CD8-positive, alpha-beta memory T cell (primary cell): ENCODE results near the gene SHISAL1. TPM values are rescaled to one million over a fixed set of nuclear protein-coding genes. Genes with fewer than 3 reads are reported as not detected.

Experiments used
- CTCF ChIA-PET: fragments of 350-600 bp; sonication (Branson Sonifier 250); formaldehyde crosslinking; loops from one replicate; lab custom pipeline; 2021; ENCODE audit warnings: antibody characterized with exemption; lab: Charles Lee
- POLR2A ChIA-PET: fragments of 350-600 bp; sonication (Branson Sonifier 250); formaldehyde crosslinking; loops from one replicate; lab custom pipeline; 2021; ENCODE audit warnings: antibody characterized with exemption; lab: Charles Lee
- DNase-seq, 5 donors: peaks; one replicate each; pipeline versions ENCODE4 v3.0.0 to v3.0.0-alpha.2; 2020 to 2022; ENCODE audit warnings: mixed read lengths in 1 of 5
- H3K27ac ChIP-seq: one replicate; pipeline ENCODE4 v1.7.0; 2013; ENCODE audit warnings: low read depth, mild to moderate bottlenecking, low read length, moderate library complexity
- H3K27me3 ChIP-seq: 2 replicates; pipeline ENCODE4 v1.7.0; 2013; ENCODE audit warnings: low read length, mild to moderate bottlenecking; ENCODE audit not compliant: insufficient read depth, poor library complexity, severe bottlenecking
- H3K36me3 ChIP-seq: 2 replicates; pipeline ENCODE4 v1.7.0; 2013; ENCODE audit warnings: mild to moderate bottlenecking, low read length, moderate library complexity; ENCODE audit not compliant: insufficient read depth
- H3K4me1 ChIP-seq: 2 replicates; pipeline ENCODE4 v1.7.0; 2013; ENCODE audit warnings: mild to moderate bottlenecking, low read length, moderate library complexity; ENCODE audit not compliant: insufficient read depth
- H3K4me3 ChIP-seq: 2 replicates; pipeline ENCODE4 v1.7.0; 2013; ENCODE audit warnings: mild to moderate bottlenecking, low read length
- H3K9me3 ChIP-seq: 2 replicates; pipeline ENCODE4 v1.7.0; 2013; ENCODE audit warnings: mild to moderate bottlenecking, low read length
- H3K27ac Mint-ChIP-seq, 8 donors: one replicate each; pipeline ENCODE4 v1.8.0; 2020 to 2021; ENCODE audit warnings: mixed read lengths in 8 of 8, mild to moderate bottlenecking in 6 of 8, inconsistent platforms in 3 of 8, moderate library complexity in 3 of 8
- H3K27me3 Mint-ChIP-seq, 2 donors: one replicate each; pipeline ENCODE4 v1.8.0; 2020 to 2021; ENCODE audit warnings: mixed read lengths in 2 of 2, mild to moderate bottlenecking in 1 of 2, moderate library complexity in 1 of 2
- H3K36me3 Mint-ChIP-seq, 3 donors: one replicate each; pipeline ENCODE4 v1.8.0; 2020 to 2021; ENCODE audit warnings: mixed read lengths in 3 of 3, inconsistent platforms in 1 of 3, mild to moderate bottlenecking in 1 of 3
- H3K4me1 Mint-ChIP-seq, 3 donors: one replicate each; pipeline ENCODE4 v1.8.0; 2020 to 2021; ENCODE audit warnings: mixed read lengths in 3 of 3, inconsistent platforms in 1 of 3, mild to moderate bottlenecking in 1 of 3
- H3K4me3 Mint-ChIP-seq, 7 donors: one replicate each; pipeline ENCODE4 v1.8.0; 2020 to 2021; ENCODE audit warnings: mixed read lengths in 7 of 7, mild to moderate bottlenecking in 6 of 7, moderate library complexity in 4 of 7, inconsistent platforms in 2 of 7
- H3K9me3 Mint-ChIP-seq, 5 donors: one replicate each; pipeline ENCODE4 v1.8.0; 2020 to 2022; ENCODE audit warnings: mixed read lengths in 5 of 5, mild to moderate bottlenecking in 3 of 5, moderate library complexity in 2 of 5, inconsistent platforms in 1 of 5
- polyA plus RNA-seq: library from polyadenylated mRNA; unstranded; fragments of 300-500 nt; fragmentation: Illumina TruSeq; gene quantifications from one replicate; pipeline ENCODE4 v1.2.3, GENCODE V29; 2021
- total RNA-seq, 2 experiments: library from RNA; stranded (reverse); gene quantifications; one replicate each; pipeline ENCODE4 v1.2.3, GENCODE V29; 2021

SHISAL1 gene
- total and polyA plus RNA-seq, 3 experiments from 2014 or later = not detected

DNA sequence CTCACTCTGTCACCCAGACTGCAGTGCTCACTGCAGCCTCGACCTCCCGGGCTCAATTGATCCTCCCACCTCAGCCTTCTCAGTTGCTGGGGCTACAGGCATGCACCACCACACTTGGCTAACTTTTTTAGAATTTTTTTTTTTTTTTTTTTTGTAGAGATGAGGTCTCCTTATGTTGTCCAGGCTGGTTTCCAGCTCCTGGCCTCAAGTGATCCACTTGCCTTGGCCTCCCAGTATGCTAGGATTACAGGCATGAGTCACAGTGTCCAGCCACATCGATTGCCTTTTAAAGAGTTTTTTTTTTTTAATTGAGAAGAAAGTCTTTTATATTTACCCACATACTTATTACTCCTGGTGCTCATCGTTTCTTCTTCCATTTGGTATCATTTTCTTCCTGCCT is 102.0 kb downstream of the SHISAL1 start:
- POLR2A ChIA-PET = no interaction called here

DNA sequence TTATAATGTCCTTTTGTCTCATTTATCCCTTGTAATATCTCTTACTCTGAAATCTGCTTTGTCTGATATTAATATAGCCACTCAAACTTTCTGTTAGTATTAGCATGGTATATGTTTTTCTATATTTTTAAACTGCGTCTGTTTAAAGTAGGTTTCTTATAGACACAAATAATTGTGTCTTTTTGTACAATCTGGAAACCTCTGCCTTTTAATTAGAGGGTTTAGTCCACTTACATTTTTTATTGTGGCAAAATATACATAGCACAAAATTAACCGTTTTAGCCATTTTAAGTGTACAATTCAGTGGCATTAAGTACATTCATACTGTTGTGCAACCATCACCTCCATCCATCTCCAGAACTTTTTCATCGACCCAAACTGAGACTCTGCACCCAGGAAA is 103.4 kb downstream of the SHISAL1 start:
- Mint-ChIP-seq H3K9me3 (peaks cover 5 to 12% (median 9%) of the 10 kb centered on the region in 5 donors), H3K36me3 (peaks cover 13 to 37% (median 22%) of the 10 kb centered on the region in 3 donors), H3K27me3 (no peaks in the 10 kb centered on the region), H3K4me1 (peaks cover 14 to 19% (median 18%) of the 10 kb centered on the region in 3 donors), H3K4me3 (no peak overlapping the region), H3K27ac (peak overlapping the region in 3 of 8 donors; percentile 9 to 15 (median 12))
- Histone ChIP-seq H3K36me3 (peaks cover 4% of the 10 kb centered on the region), H3K4me3 (no peak overlapping the region), H3K27me3 (no peaks in the 10 kb centered on the region), H3K9me3 (peaks cover 4% of the 10 kb centered on the region), H3K27ac (no peak overlapping the region), H3K4me1 (no peaks in the 10 kb centered on the region)
- DNase-seq = no peak
- CTCF ChIA-PET = no interaction called here
- POLR2A ChIA-PET = no interaction called here

More for the DNA sequence above, 102.0 kb downstream of the SHISAL1 start:
- H3K36me3 Mint-ChIP-seq = peaks cover 13 to 28% (median 22%) of the 10 kb centered on the region in 3 donors
- Histone ChIP-seq H3K4me3 (no peak overlapping the region), H3K9me3 (peaks cover 4% of the 10 kb centered on the region), H3K27ac (no peak overlapping the region), H3K36me3 (no peaks in the 10 kb centered on the region), H3K4me1 (no peaks in the 10 kb centered on the region), H3K27me3 (no peaks in the 10 kb centered on the region)
- no peak overlapping the region for H3K4me3 Mint-ChIP-seq
- H3K27ac Mint-ChIP-seq = peak overlapping the region in 2 of 8 donors; percentile 4 to 35
- no peak for DNase-seq
- H3K4me1 Mint-ChIP-seq = peaks cover 13 to 18% (median 14%) of the 10 kb centered on the region in 3 donors
- H3K27me3 Mint-ChIP-seq = no peaks in the 10 kb centered on the region
- CTCF ChIA-PET = interaction anchor here (0.9 kb wide), 1 partner anchor 11 kb away, joined by 3 read pairs; no protein-coding TSS in a partner anchor
- peaks cover 5 to 12% (median 9%) of the 10 kb centered on the region in 5 donors for H3K9me3 Mint-ChIP-seq

DNA sequence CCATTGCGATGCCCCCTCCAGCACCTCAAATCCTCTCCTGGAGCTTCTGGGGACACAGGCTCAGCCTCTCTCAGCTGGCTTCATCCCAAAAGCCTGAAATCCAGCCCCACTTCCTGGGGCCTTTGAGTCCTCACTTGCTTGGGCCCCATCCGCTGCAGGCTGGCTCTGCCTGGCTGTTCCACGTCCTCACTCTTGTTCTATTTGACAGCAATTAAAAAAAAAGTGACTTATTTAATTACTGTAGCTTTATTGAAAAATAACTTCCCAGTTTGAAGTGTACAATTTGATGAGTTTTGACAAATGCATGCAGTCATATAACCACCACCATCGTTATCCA is 104.8 kb downstream of the SHISAL1 start:
- no peaks in the 10 kb centered on the region for H3K27me3 ChIP-seq
- H3K27ac Mint-ChIP-seq = peak overlapping the region in 7 of 8 donors; percentile 20 to 89 (median 46)
- peaks cover 4% of the 10 kb centered on the region for H3K36me3 ChIP-seq
- peaks cover 17 to 49% (median 22%) of the 10 kb centered on the region in 3 donors for H3K36me3 Mint-ChIP-seq
- no peak overlapping the region for H3K4me3 ChIP-seq
- H3K27ac ChIP-seq = no peak overlapping the region
- ChIA-PET POLR2A (no interaction called here), CTCF (no interaction called here)
- peaks cover 14 to 20% (median 19%) of the 10 kb centered on the region in 3 donors for H3K4me1 Mint-ChIP-seq
- no peaks in the 10 kb centered on the region for H3K27me3 Mint-ChIP-seq
- peaks cover 5 to 12% (median 9%) of the 10 kb centered on the region in 5 donors for H3K9me3 Mint-ChIP-seq
- peaks cover 4% of the 10 kb centered on the region for H3K9me3 ChIP-seq
- no peaks in the 10 kb centered on the region for H3K4me1 ChIP-seq
- no peak overlapping the region for H3K4me3 Mint-ChIP-seq
- DNase-seq = no peak

DNA sequence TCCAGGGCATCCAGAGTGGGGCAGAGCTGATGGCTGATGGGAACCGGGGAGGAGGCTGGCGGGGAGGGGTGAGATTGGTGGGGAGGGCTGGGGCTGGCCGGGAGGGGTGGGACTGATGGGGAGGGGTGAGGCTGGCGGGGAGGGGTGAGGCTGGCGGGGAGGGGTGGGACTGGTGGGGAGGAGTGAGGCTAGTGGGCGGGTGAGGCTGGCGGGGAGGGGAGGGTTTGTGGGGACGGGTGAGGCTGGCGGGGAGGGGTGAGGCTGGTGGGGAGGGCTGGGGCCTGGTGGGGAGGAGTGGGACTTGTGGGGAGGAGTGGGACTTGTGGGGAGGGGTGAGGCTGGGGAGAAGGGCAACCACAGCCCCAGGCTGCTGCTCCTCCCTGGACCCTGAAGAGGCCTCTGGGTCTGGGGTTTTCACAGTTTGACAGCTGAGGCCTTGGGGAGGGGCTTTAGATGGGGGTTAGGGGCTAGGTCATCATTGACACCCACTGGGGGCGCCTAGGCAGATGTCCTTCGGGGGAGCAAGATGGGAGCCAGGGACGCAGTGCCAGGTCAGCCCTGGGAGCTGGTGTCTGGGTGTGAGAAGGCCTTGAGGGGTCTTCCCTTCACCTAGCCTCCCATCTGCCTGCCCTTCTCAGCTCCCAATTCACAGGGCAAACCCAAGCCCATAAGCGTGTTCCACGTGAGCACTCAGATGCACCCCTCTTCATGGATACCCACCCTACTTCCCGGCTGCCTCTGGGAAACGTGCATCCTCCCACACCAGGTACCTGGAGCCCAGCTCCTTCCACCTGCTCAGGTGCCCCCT is 105.4 kb downstream of the SHISAL1 start:
- H3K4me1 ChIP-seq = no peaks in the 10 kb centered on the region
- no peak for DNase-seq
- peaks cover 16 to 25% (median 19%) of the 10 kb centered on the region in 3 donors for H3K4me1 Mint-ChIP-seq
- peaks cover 22 to 55% (median 22%) of the 10 kb centered on the region in 3 donors for H3K36me3 Mint-ChIP-seq
- no peak overlapping the region for H3K4me3 ChIP-seq
- H3K36me3 ChIP-seq = peaks cover 4% of the 10 kb centered on the region
- peaks cover 4% of the 10 kb centered on the region for H3K9me3 ChIP-seq
- ChIA-PET CTCF (no interaction called here), POLR2A (no interaction called here)
- H3K27me3 Mint-ChIP-seq = no peaks in the 10 kb centered on the region
- H3K27me3 ChIP-seq = no peaks in the 10 kb centered on the region
- no peak overlapping the region for H3K4me3 Mint-ChIP-seq
- no peak overlapping the region for H3K27ac ChIP-seq
- peak overlapping the region in 2 of 8 donors; percentile 46 to 86 for H3K27ac Mint-ChIP-seq
- peaks cover 5 to 12% (median 9%) of the 10 kb centered on the region in 5 donors for H3K9me3 Mint-ChIP-seq

DNA sequence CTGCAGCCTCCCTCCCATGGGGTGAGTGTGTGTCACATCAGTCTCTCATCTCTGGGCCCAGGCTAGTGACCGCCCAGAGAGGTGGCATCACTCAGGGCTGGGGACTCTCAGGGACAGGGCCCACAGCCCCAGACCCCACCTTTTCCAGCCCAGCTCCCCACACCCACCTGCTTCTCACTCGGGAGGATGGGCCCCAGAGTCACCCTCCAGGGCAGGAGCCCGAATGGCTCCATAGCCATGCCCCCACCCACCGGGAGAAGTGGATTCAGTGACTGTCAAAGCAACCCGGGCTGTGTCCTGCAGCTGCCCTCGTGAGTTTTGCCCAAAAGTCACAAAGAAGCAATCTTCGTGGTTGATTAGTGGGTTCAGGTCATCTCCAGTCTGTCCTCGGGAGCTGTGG is 106.1 kb downstream of the SHISAL1 start:
- Histone ChIP-seq H3K36me3 (peaks cover 4% of the 10 kb centered on the region), H3K4me3 (no peak overlapping the region), H3K4me1 (no peaks in the 10 kb centered on the region), H3K27me3 (no peaks in the 10 kb centered on the region), H3K9me3 (peaks cover 4% of the 10 kb centered on the region), H3K27ac (no peak overlapping the region)
- Mint-ChIP-seq H3K9me3 (peaks cover 5 to 12% (median 9%) of the 10 kb centered on the region in 5 donors), H3K4me1 (peaks cover 18 to 25% (median 19%) of the 10 kb centered on the region in 3 donors), H3K4me3 (no peak overlapping the region), H3K36me3 (peaks cover 20 to 62% (median 23%) of the 10 kb centered on the region in 3 donors), H3K27me3 (no peaks in the 10 kb centered on the region), H3K27ac (no peak overlapping the region)
- DNase-seq = no peak
- ChIA-PET POLR2A (no interaction called here), CTCF (no interaction called here)

DNA sequence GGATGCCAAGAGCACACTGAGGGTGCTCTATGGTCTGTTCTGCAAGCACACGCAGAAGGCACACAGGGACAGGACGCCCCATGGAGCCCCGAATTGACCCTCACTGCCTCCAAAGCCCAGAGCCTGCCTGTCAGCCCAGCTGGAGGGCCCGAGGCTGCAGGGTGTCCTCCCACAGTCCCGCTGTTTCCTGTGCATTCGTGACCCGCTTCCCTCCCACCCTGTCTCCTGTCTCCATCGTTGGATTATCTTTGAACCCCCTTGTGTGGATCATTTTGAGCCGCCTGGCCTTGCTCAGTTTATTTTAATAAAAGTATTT is 106.5 kb downstream of the SHISAL1 start:
- no peak overlapping the region for H3K27ac ChIP-seq
- no peak for DNase-seq
- H3K9me3 ChIP-seq = peaks cover 4% of the 10 kb centered on the region
- Mint-ChIP-seq H3K36me3 (peaks cover 16 to 64% (median 23%) of the 10 kb centered on the region in 3 donors), H3K4me1 (peaks cover 18 to 25% (median 19%) of the 10 kb centered on the region in 3 donors), H3K27me3 (no peaks in the 10 kb centered on the region), H3K9me3 (peaks cover 5 to 12% (median 9%) of the 10 kb centered on the region in 5 donors), H3K27ac (no peak overlapping the region), H3K4me3 (no peak overlapping the region)
- CTCF ChIA-PET = no interaction called here
- no peaks in the 10 kb centered on the region for H3K4me1 ChIP-seq
- H3K27me3 ChIP-seq = no peaks in the 10 kb centered on the region
- H3K4me3 ChIP-seq = no peak overlapping the region
- POLR2A ChIA-PET = no interaction called here
- peaks cover 4% of the 10 kb centered on the region for H3K36me3 ChIP-seq

DNA sequence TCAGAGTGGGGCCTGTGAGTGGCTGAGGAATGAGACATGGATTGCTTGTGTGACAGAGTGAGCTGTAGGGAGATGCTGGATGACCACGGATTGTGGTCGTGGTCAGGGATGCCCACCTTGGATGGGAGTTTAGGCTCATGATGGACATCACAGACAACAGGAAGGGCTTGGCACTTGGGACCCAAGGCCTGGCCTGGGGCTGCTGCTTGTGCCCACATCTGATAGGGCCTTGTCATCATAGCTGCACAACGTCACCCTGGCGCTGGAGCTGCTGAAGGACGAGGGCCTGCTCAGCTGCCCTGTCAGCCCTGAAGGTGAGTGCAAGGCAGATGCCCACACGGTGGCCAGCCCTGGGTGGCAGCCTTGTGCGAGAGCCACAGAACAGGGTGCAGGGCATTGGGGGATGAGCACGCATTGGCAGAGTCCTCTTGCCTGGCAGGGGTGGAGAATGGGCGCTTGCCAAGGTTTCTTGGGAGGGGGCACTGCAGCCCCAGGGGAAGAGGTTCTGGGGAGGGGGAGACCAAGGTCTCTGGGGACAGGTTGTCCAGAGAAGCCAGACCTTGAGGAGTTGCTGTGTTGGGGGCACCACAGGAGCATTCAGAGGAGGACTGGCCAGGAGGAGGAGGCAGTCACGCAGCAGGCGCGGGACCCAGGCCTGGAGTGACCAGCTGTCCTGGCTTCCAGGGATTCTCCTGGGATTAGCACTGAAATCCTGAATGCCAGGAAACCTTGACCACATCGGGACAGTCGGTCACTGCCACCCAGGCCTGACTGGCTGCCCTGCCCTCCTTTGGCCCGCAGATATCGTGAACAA is 107.0 kb downstream of the SHISAL1 start:
- peaks cover 18 to 25% (median 24%) of the 10 kb centered on the region in 3 donors for H3K4me1 Mint-ChIP-seq
- ChIA-PET CTCF (no interaction called here), POLR2A (no interaction called here)
- peak overlapping the region in 1 of 8 donors; percentile 40 for H3K27ac Mint-ChIP-seq
- Histone ChIP-seq H3K27me3 (no peaks in the 10 kb centered on the region), H3K4me3 (no peak overlapping the region), H3K9me3 (peaks cover 4% of the 10 kb centered on the region), H3K27ac (no peak overlapping the region), H3K4me1 (no peaks in the 10 kb centered on the region), H3K36me3 (peaks cover 4% of the 10 kb centered on the region)
- no peak for DNase-seq
- H3K36me3 Mint-ChIP-seq = peaks cover 11 to 66% (median 22%) of the 10 kb centered on the region in 3 donors
- no peak overlapping the region for H3K4me3 Mint-ChIP-seq
- peaks cover 5 to 12% (median 7%) of the 10 kb centered on the region in 5 donors for H3K9me3 Mint-ChIP-seq
- H3K27me3 Mint-ChIP-seq = no peaks in the 10 kb centered on the region
